Astrocyte (in vitro differentiated cells and primary cell): Measurements from ENCODE around the gene SIK3. TPM values are rescaled to one million over a fixed set of nuclear protein-coding genes. Genes with fewer than 3 reads are reported as not detected.
A peak's percentile ranks its signal among the peaks of the same experiment; 100 is the strongest.

Experiments used
- DNase-seq: peaks from one replicate; pipeline ENCODE4 v3.0.0-alpha.2; 2010; ENCODE audit warnings: low read depth
- FAIRE-seq: peaks from 2 replicates; lab custom pipeline; 2011; peaks lifted over from hg19 to GRCh38; lab: Jason Lieb, UNC
- H2AFZ ChIP-seq: 2 replicates; pipeline ENCODE4 v1.6.0; 2012; ENCODE audit warnings: low read depth, low read length, inconsistent platforms
- H3K27ac ChIP-seq: 2 replicates; pipeline ENCODE4 v1.5.1; 2011; ENCODE audit warnings: low read depth, low read length, inconsistent platforms
- H3K27me3 ChIP-seq: 2 replicates; pipeline ENCODE4 v1.6.0; 2011; ENCODE audit warnings: low read length, inconsistent platforms; ENCODE audit not compliant: insufficient read depth
- H3K36me3 ChIP-seq: 2 replicates; pipeline ENCODE4 v1.5.1; 2011; ENCODE audit warnings: low read length, inconsistent platforms; ENCODE audit not compliant: insufficient read depth
- H3K4me1 ChIP-seq: 2 replicates; pipeline ENCODE4 v1.5.1; 2011; ENCODE audit warnings: low read length, inconsistent platforms; ENCODE audit not compliant: insufficient read depth
- H3K4me2 ChIP-seq: 2 replicates; pipeline ENCODE4 v1.6.0; 2012; ENCODE audit warnings: low read length, inconsistent platforms
- H3K4me3 ChIP-seq: 2 replicates; pipeline ENCODE4 v1.5.1; 2011; ENCODE audit warnings: low read depth, mild to moderate bottlenecking, low read length, inconsistent platforms; ENCODE audit not compliant: insufficient read depth
- H3K79me2 ChIP-seq: 2 replicates; pipeline ENCODE4 v1.6.0; 2012; ENCODE audit warnings: mild to moderate bottlenecking, low read length, inconsistent platforms; ENCODE audit not compliant: insufficient read depth
- H3K9ac ChIP-seq: 2 replicates; pipeline ENCODE4 v1.6.0; 2012; ENCODE audit warnings: mild to moderate bottlenecking, low read length, inconsistent platforms
- H3K9me3 ChIP-seq: 2 replicates; pipeline ENCODE4 v1.5.1; 2012; ENCODE audit warnings: low read depth, mild to moderate bottlenecking, low read length, inconsistent platforms; ENCODE audit not compliant: insufficient read depth
- H4K20me1 ChIP-seq: 2 replicates; pipeline ENCODE4 v1.6.0; 2012; ENCODE audit warnings: low read length, inconsistent platforms; ENCODE audit not compliant: insufficient read depth
- H3K27ac Mint-ChIP-seq: one replicate; pipeline ENCODE4 v1.8.0; 2021; ENCODE audit warnings: mild to moderate bottlenecking, mixed read lengths; ENCODE audit not compliant: unreplicated experiment
- H3K27me3 Mint-ChIP-seq: one replicate; pipeline ENCODE4 v1.8.0; 2021; ENCODE audit warnings: low read depth, mixed read lengths; ENCODE audit not compliant: unreplicated experiment
- H3K36me3 Mint-ChIP-seq: one replicate; pipeline ENCODE4 v1.8.0; 2021; ENCODE audit warnings: low read depth, mixed read lengths; ENCODE audit not compliant: unreplicated experiment
- H3K4me1 Mint-ChIP-seq: one replicate; pipeline ENCODE4 v1.8.0; 2021; ENCODE audit warnings: low read depth, mixed read lengths; ENCODE audit not compliant: unreplicated experiment
- H3K4me3 Mint-ChIP-seq: one replicate; pipeline ENCODE4 v1.8.0; 2021; ENCODE audit warnings: mild to moderate bottlenecking, moderate library complexity, mixed read lengths; ENCODE audit not compliant: unreplicated experiment
- H3K9me3 Mint-ChIP-seq: one replicate; pipeline ENCODE4 v1.8.0; 2021; ENCODE audit warnings: mild to moderate bottlenecking, mixed read lengths; ENCODE audit not compliant: unreplicated experiment
- EZH2 ChIP-seq: IDR thresholded peaks from 2 replicates; pipeline ENCODE4 v1.6.1; 2012; ENCODE audit warnings: mild to moderate bottlenecking, low read length, inconsistent platforms; ENCODE audit not compliant: insufficient read depth
- total RNA-seq: library from RNA; stranded (reverse); gene quantifications from 2 replicates; pipeline ENCODE4 v1.2.1, GENCODE V29; 2021
- TF ChIP-seq, protein P1 (sequence below): IDR thresholded peaks from 2 replicates; pipeline ENCODE4 v1.5.1; 2011; ENCODE audit warnings: low read depth, mild to moderate bottlenecking, inconsistent platforms, low read length, moderate library complexity; ENCODE audit not compliant: insufficient read depth

SIK3 gene
- total RNA-seq, 1 donor from 2014 or later = 34.4 TPM

DNA sequence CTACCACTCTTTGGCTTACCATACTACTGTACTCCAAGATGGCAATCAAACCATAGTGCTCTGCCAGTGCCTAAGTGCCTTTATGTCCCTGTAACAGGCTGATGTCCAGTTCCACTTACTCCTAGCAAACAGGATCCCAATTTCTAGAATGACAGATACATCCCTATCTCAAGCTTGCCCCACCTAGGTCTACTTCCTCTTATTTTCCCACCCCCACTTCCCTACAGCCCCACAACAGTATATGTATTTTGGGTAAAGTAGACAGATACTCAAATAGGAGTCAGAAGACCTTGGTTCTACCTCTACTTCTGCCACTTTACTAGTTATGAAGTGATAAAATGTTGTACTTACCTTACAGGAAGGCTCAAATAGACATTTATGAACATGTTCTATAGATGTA lies 24.1 kb downstream of the SIK3 start:
- Mint-ChIP-seq H3K27ac (peak overlapping the region; percentile 71), H3K27me3 (no peaks in the 10 kb centered on the region), H3K9me3 (no peaks in the 10 kb centered on the region), H3K4me3 (no peak overlapping the region), H3K36me3 (no peaks in the 10 kb centered on the region), H3K4me1 (peaks cover 55% of the 10 kb centered on the region)
- peaks cover 26% of the 10 kb centered on the region for H3K79me2 ChIP-seq
- FAIRE-seq = no peak
- no peaks in the 10 kb centered on the region for H3K9me3 ChIP-seq
- peaks cover 12% of the 10 kb centered on the region for H3K4me1 ChIP-seq
- no peak overlapping the region for H3K9ac ChIP-seq
- no peak overlapping the region for H3K27ac ChIP-seq
- TF ChIP-seq EZH2 = no peak
- TF ChIP-seq, protein P1, sequence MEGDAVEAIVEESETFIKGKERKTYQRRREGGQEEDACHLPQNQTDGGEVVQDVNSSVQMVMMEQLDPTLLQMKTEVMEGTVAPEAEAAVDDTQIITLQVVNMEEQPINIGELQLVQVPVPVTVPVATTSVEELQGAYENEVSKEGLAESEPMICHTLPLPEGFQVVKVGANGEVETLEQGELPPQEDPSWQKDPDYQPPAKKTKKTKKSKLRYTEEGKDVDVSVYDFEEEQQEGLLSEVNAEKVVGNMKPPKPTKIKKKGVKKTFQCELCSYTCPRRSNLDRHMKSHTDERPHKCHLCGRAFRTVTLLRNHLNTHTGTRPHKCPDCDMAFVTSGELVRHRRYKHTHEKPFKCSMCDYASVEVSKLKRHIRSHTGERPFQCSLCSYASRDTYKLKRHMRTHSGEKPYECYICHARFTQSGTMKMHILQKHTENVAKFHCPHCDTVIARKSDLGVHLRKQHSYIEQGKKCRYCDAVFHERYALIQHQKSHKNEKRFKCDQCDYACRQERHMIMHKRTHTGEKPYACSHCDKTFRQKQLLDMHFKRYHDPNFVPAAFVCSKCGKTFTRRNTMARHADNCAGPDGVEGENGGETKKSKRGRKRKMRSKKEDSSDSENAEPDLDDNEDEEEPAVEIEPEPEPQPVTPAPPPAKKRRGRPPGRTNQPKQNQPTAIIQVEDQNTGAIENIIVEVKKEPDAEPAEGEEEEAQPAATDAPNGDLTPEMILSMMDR = no peak
- no peak overlapping the region for H3K4me3 ChIP-seq
- no peaks in the 10 kb centered on the region for H3K27me3 ChIP-seq
- no peaks in the 10 kb centered on the region for H3K36me3 ChIP-seq
- no peak for DNase-seq
- H2AFZ ChIP-seq = no peak overlapping the region
- H3K4me2 ChIP-seq = no peak overlapping the region
- H4K20me1 ChIP-seq = peaks cover 83% of the 10 kb centered on the region

DNA sequence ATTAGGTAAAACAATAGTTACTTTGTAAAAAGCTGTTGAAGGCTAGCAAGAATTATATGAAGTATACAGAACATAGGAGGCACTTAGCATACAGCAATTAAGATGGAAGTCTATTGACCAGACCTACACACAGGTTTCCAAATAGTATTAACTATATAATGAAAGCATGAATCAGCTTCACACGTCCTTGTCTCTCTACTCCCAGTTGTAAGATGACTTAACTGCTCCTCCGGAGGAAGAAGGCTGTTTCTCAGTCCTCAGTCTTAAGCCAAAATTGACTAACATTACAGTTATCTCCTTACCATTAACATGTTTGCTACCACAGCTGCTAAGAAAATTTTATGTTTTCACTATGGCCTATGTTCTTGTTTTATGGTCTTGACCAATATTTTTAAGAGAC lies 24.7 kb downstream of the SIK3 start:
- peak overlapping the region; percentile 71 for H3K27ac Mint-ChIP-seq
- H3K27ac ChIP-seq = no peak overlapping the region
- no peak overlapping the region for H3K4me2 ChIP-seq

More for the DNA sequence above, 24.7 kb downstream of the SIK3 start:
- Histone ChIP-seq H3K4me1 (peaks cover 12% of the 10 kb centered on the region), H3K36me3 (no peaks in the 10 kb centered on the region), H3K9me3 (no peaks in the 10 kb centered on the region), H4K20me1 (peaks cover 83% of the 10 kb centered on the region), H3K4me3 (no peak overlapping the region), H2AFZ (no peak overlapping the region), H3K9ac (no peak overlapping the region), H3K79me2 (peaks cover 21% of the 10 kb centered on the region), H3K27me3 (no peaks in the 10 kb centered on the region)
- DNase-seq = no peak
- H3K27me3 Mint-ChIP-seq = no peaks in the 10 kb centered on the region
- no peak for FAIRE-seq
- TF ChIP-seq, protein P1 = no peak
- TF ChIP-seq EZH2 = no peak
- no peaks in the 10 kb centered on the region for H3K9me3 Mint-ChIP-seq
- H3K4me1 Mint-ChIP-seq = peaks cover 58% of the 10 kb centered on the region
- no peaks in the 10 kb centered on the region for H3K36me3 Mint-ChIP-seq
- H3K4me3 Mint-ChIP-seq = no peak overlapping the region
